GM20000 (cell line): ENCODE data around the gene ST6GALNAC4.

Experiments used
- DNase-seq: peaks from one replicate; pipeline ENCODE4 v3.0.0; 2012; ENCODE audit warnings: low spot score
- TF ChIP-seq, protein P1 (sequence below): IDR thresholded peaks from 2 replicates; pipeline ENCODE4 v1.5.1; 2012; ENCODE audit warnings: mild to moderate bottlenecking, control low read depth; ENCODE audit errors: extremely low read depth, missing control alignments

The ST6GALNAC4 gene

DNA sequence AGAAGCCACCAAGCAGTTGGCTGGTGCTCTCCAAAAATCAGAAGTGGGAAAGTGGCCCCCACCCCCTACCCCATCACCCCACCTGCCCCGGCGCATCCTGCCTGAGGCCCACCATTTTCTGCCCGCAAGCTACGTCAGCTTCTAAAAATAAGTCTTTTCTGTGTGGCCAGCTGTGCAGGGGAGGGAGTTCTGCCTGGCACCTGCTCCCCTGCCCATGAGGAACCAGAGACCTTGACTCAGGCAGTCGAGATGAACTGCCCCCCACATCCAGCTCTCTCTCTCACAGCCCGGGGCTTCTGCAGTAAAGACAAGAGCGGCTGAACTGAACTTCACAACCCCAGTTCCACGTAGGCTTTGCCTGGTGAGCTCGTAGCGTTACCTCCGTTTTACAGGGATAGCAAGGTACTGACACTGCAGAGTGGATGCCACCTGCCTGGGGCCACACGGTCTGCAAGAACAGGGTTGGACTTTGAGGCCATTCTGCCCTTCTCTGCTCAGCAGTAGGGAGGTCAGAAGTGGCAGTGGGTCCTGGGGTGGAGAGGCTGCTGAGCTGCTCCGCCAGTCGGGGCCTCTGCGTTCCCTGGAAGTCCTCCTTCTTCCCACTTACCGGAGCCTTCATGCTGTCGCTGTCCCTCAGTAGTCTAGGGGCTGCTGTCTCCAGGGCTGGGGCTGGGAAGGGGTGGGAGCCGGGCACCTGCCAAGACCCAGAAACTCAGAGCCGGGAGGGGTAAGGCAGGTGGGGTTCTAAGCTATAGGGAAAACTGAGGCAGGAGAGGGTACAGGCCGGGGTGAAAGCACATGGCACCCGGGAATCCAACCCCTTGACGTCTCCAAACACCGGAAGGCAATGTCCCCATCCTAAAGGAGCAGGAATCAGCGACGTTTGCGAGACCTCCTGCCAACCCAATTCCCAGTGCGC is 781 bp downstream of the ST6GALNAC4 start:
- DNase-seq = no peak
- TF ChIP-seq, protein P1, sequence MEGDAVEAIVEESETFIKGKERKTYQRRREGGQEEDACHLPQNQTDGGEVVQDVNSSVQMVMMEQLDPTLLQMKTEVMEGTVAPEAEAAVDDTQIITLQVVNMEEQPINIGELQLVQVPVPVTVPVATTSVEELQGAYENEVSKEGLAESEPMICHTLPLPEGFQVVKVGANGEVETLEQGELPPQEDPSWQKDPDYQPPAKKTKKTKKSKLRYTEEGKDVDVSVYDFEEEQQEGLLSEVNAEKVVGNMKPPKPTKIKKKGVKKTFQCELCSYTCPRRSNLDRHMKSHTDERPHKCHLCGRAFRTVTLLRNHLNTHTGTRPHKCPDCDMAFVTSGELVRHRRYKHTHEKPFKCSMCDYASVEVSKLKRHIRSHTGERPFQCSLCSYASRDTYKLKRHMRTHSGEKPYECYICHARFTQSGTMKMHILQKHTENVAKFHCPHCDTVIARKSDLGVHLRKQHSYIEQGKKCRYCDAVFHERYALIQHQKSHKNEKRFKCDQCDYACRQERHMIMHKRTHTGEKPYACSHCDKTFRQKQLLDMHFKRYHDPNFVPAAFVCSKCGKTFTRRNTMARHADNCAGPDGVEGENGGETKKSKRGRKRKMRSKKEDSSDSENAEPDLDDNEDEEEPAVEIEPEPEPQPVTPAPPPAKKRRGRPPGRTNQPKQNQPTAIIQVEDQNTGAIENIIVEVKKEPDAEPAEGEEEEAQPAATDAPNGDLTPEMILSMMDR = no peak

GRCh38 chr9:127915325-127915752 is 1.5 kb downstream of the ST6GALNAC4 start:
- TF ChIP-seq, protein P1 = no peak
- no peak for DNase-seq

DNA sequence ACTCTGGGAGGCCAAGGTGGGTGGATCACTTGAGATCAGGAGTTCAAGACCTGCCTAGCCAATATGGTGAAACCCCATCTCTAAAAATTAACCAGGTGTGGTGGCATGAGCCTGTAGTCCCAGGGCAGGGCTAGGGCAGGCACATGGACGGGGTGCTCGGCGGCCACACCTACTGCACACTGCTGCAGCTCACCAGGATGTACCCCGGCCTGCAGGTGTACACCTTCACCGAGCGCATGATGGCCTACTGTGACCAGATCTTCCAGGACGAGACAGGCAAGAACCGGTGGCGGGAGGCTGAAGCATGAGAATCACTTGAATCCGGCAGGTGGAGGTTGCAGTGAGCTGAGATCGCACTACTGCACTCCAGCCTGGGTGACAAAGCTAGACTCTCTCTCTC is 3.2 kb downstream of the ST6GALNAC4 start:
- no peak for DNase-seq
- TF ChIP-seq, protein P1 = no peak

- no peak for DNase-seq
- TF ChIP-seq, protein P1 = no peak
Measured at GRCh38 chr9:127912882-127913281, 4.0 kb downstream of the ST6GALNAC4 start.

- DNase-seq = no peak
Measured at GRCh38 chr9:127912296-127912695, 4.5 kb downstream of the ST6GALNAC4 start.

DNA sequence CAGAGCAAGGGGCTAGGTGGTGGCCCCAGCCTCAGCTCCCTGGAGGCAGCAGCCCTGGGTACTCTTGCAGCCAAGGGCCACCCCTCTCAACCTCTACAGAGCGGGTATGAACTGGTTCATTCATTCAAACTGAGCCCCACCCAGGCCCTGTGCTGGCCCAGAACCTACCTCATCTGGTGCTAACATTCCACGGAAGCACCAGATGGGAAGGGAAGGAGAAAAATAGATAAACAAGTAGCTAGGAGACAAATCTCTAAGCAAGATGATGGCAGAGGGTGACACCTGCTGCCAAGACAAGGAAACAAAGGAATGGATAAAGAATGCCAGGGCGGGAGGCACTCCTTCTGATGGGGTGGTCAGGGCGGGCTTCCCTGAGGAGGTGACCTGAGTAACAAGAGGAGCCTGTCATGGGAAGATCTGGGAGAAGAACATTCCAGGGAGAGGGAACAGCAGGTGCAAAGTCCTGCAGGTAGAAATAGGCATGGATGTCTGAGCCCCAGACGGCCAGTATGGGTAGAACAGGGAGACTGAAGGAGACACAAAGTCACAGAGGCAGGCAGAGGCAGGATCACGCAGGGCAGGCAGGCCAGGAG is 6.1 kb downstream of the ST6GALNAC4 start:
- no peak for DNase-seq
- TF ChIP-seq, protein P1 = no peak

More at GRCh38 chr9:127912296-127912695, 4.5 kb downstream of the ST6GALNAC4 start:
- TF ChIP-seq, protein P1 = no peak

DNA sequence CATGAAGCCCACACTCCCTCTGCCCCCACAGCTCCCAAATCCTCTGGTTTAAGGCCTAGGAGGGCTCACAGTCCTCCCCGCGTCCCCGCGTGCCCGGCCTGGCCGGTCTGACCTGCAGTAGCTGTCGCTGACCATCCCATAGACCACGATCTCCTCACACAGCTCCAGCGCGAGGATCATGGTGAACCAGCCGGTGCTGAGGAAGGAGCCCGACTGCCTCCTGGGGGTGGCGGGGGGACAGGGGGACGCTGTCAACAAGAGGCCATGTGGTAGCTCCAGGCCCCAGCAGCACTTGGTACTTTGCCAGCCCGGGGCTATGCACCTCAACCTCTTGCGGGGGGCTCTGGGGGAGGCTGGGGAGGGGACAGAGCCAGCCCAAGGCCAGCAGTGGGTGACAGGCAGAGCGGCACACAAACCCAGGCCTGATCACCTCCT is 7.0 kb downstream of the ST6GALNAC4 start:
- TF ChIP-seq, protein P1 = no peak
- no peak for DNase-seq
